ENCODE measurements around the gene OSBPL5.

GRCh38 chr11:3143136-3143880 is 21.8 kb downstream of the OSBPL5 start:
- TF ChIP-seq POLR2AphosphoS5 (IDR thresholded peaks at IDR 0.05): no peak
- no peak for TF ChIP-seq CTCF (IDR thresholded peaks at IDR 0.05)
- no peak for TF ChIP-seq EP300 (IDR thresholded peaks at IDR 0.05; ENCODE audit: low read depth)
